H1 (cell line): ENCODE measurements around the gene TNIP1. TPM values are rescaled to one million over a fixed set of nuclear protein-coding genes. Genes with fewer than 3 reads are reported as not detected.

Source experiments
- CTCF ChIA-PET: fragments of 300-600 bp; sonication (Branson Sonifier 250); formaldehyde crosslinking; loops from one replicate; lab custom pipeline; 2021; ENCODE audit not compliant: partially characterized antibody; lab: Charles Lee
- POLR2A ChIA-PET: fragments of 300-600 bp; sonication (Branson Sonifier 250); formaldehyde crosslinking; loops from one replicate; lab custom pipeline; 2021; ENCODE audit warnings: inconsistent platforms; ENCODE audit not compliant: partially characterized antibody; lab: Charles Lee
- DNase-seq, 2 experiments: peaks; one replicate each; pipeline versions ENCODE4 v3.0.0 to v3.0.0-alpha.2; 2010 to 2022; ENCODE audit warnings: low spot score in 2 of 2, low read depth in 1 of 2, mixed read lengths in 1 of 2
- FAIRE-seq: peaks from 2 replicates; lab custom pipeline; 2011; peaks lifted over from hg19 to GRCh38; lab: Jason Lieb, UNC
- H2AFZ ChIP-seq: 2 replicates; pipeline ENCODE4 v1.8.1; 2012; ENCODE audit warnings: low read length, inconsistent platforms
- H2AK5ac ChIP-seq: 2 replicates; pipeline ENCODE4 v1.6.1; 2013; ENCODE audit warnings: low read depth, low read length
- H2BK120ac ChIP-seq: replicated peaks from 2 replicates; pipeline ENCODE3; 2013; ENCODE audit warnings: low read depth, low read length, inconsistent platforms
- H2BK12ac ChIP-seq: 2 replicates; pipeline ENCODE4 v1.6.1; 2013; ENCODE audit warnings: low read depth, low read length
- H2BK15ac ChIP-seq: 2 replicates; pipeline ENCODE4 v1.6.1; 2013; ENCODE audit warnings: low read length
- H2BK20ac ChIP-seq: 2 replicates; pipeline ENCODE4 v1.6.1; 2013; ENCODE audit warnings: low read length
- H2BK5ac ChIP-seq: 2 replicates; pipeline ENCODE4 v1.6.1; 2013; ENCODE audit warnings: low read depth, low read length
- H3K14ac ChIP-seq: 2 replicates; pipeline ENCODE4 v1.6.1; 2013; ENCODE audit warnings: inconsistent platforms; ENCODE audit not compliant: insufficient read length
- H3K18ac ChIP-seq: 2 replicates; pipeline ENCODE4 v1.6.1; 2013; ENCODE audit warnings: low read length; ENCODE audit errors: extremely low read depth
- H3K23ac ChIP-seq: 2 replicates; pipeline ENCODE4 v1.6.1; 2013; ENCODE audit warnings: inconsistent platforms; ENCODE audit not compliant: insufficient read length
- H3K23me2 ChIP-seq: 2 replicates; pipeline ENCODE4 v1.6.1; 2013; ENCODE audit warnings: low read depth, low read length
- H3K27ac ChIP-seq: 2 replicates; pipeline ENCODE4 v1.6.1; 2011; ENCODE audit warnings: low read depth, low read length, inconsistent platforms
- H3K27me3 ChIP-seq, 4 experiments: replicated peaks in 1 of 4; 1 replicate in 1 of 4; 2 replicates in 3 of 4; pipeline versions ENCODE4 v1.6.1 to v1.8.1; 2011 to 2013; ENCODE audit warnings: low read length in 3 of 4, mild to moderate bottlenecking in 3 of 4, inconsistent platforms in 2 of 4, mixed read lengths in 2 of 4, moderate library complexity in 1 of 4; ENCODE audit not compliant: control insufficient read depth in 3 of 4, insufficient read depth in 3 of 4; ENCODE audit errors: extremely low read depth in 1 of 4
- H3K36me3 ChIP-seq, 4 experiments: 2 replicates each; pipeline versions ENCODE4 v1.6.1 to v1.8.1; 2011 to 2013; ENCODE audit warnings: mild to moderate bottlenecking in 4 of 4, low read length in 3 of 4, moderate library complexity in 2 of 4, control low read depth in 1 of 4, inconsistent platforms in 1 of 4; ENCODE audit not compliant: insufficient read depth in 4 of 4, control insufficient read depth in 2 of 4
- H3K4ac ChIP-seq: replicated peaks from 2 replicates; pipeline ENCODE3; 2013; ENCODE audit warnings: low read length, low read depth, mixed read lengths, inconsistent platforms; ENCODE audit not compliant: insufficient read length
- H3K4me1 ChIP-seq, 4 experiments: replicated peaks in 1 of 4; 1 replicate in 1 of 4; 2 replicates in 3 of 4; pipeline versions ENCODE4 v1.6.1 to v1.8.1; 2011 to 2013; ENCODE audit warnings: low read length in 3 of 4, inconsistent platforms in 2 of 4, mixed read lengths in 1 of 4; ENCODE audit not compliant: insufficient read depth in 4 of 4, control insufficient read depth in 3 of 4
- H3K4me2 ChIP-seq, 2 experiments: 2 replicates each; pipeline versions ENCODE4 v1.6.1 to v1.8.1; 2011 to 2013; ENCODE audit warnings: low read depth in 2 of 2, low read length in 2 of 2, control low read depth in 1 of 2, inconsistent platforms in 1 of 2, mild to moderate bottlenecking in 1 of 2; ENCODE audit not compliant: insufficient read depth in 1 of 2
- H3K4me3 ChIP-seq, 4 experiments: fragments of 200-600, 300-600 bp in 1 of 4; sonication (generic), shearing (Covaris generic), sonication (Bioruptor Twin) in 1 of 4; 2 replicates each; pipeline versions ENCODE4 v1.5.1 to v1.8.1; 2011 to 2016; ENCODE audit warnings: low read length in 4 of 4, low read depth in 3 of 4, control low read depth in 2 of 4, inconsistent platforms in 2 of 4, mild to moderate bottlenecking in 2 of 4, mixed read lengths in 1 of 4, moderate library complexity in 1 of 4; ENCODE audit not compliant: insufficient read depth in 2 of 4; ENCODE audit errors: extremely low read depth in 1 of 4
- H3K56ac ChIP-seq: replicated peaks from 2 replicates; pipeline ENCODE3; 2013; ENCODE audit warnings: low read depth, mild to moderate bottlenecking, mixed read lengths, low read length, inconsistent platforms; ENCODE audit not compliant: insufficient read length
- H3K79me1 ChIP-seq: 2 replicates; pipeline ENCODE4 v1.6.1; 2013; ENCODE audit warnings: low read depth, low read length, control low read depth
- H3K79me2 ChIP-seq, 2 experiments: 2 replicates each; pipeline versions ENCODE4 v1.6.1 to v1.8.1; 2012 to 2013; ENCODE audit warnings: low read length in 2 of 2, mild to moderate bottlenecking in 2 of 2, inconsistent platforms in 1 of 2; ENCODE audit not compliant: insufficient read depth in 2 of 2, control insufficient read depth in 1 of 2
- H3K9ac ChIP-seq, 4 experiments: replicated peaks in 1 of 4; 1 replicate in 1 of 4; 2 replicates in 3 of 4; pipeline versions ENCODE4 v1.6.1 to v1.8.1; 2011 to 2013; ENCODE audit warnings: low read depth in 3 of 4, low read length in 3 of 4, control low read depth in 2 of 4, mild to moderate bottlenecking in 2 of 4, moderate library complexity in 2 of 4, inconsistent platforms in 1 of 4; ENCODE audit errors: extremely low read depth in 1 of 4
- H3K9me3 ChIP-seq, 2 experiments: 2 replicates each; pipeline versions ENCODE4 v1.6.1 to v1.8.1; 2012 to 2013; ENCODE audit warnings: mild to moderate bottlenecking in 2 of 2, moderate library complexity in 2 of 2, control low read depth in 1 of 2, inconsistent platforms in 1 of 2, low read depth in 1 of 2, low read length in 1 of 2, mixed read lengths in 1 of 2; ENCODE audit not compliant: insufficient read depth in 2 of 2
- H4K20me1 ChIP-seq, 2 experiments: replicated peaks in 1 of 2; 2 replicates each; pipeline versions ENCODE3 to v1.8.1; 2011 to 2013; ENCODE audit warnings: inconsistent platforms in 2 of 2, low read length in 2 of 2, mild to moderate bottlenecking in 1 of 2; ENCODE audit not compliant: insufficient read depth in 2 of 2, control insufficient read depth in 1 of 2
- H4K5ac ChIP-seq: 2 replicates; pipeline ENCODE4 v1.6.1; 2013; ENCODE audit warnings: low read length, low read depth, mixed read lengths, inconsistent platforms; ENCODE audit not compliant: insufficient read length
- H4K8ac ChIP-seq: 2 replicates; pipeline ENCODE4 v1.8.0; 2013; ENCODE audit warnings: mild to moderate bottlenecking, moderate library complexity, low read length, inconsistent platforms; ENCODE audit not compliant: insufficient read depth; ENCODE audit errors: extremely low read depth
- H4K91ac ChIP-seq: replicated peaks from 2 replicates; pipeline ENCODE3; 2013; ENCODE audit warnings: low read length, mixed read lengths, inconsistent platforms; ENCODE audit not compliant: insufficient read length
- CBX8 ChIP-seq: fragments of 300-800, 300-1000 bp; sonication (generic); IDR thresholded peaks from 2 replicates; pipeline ENCODE4 v1.7.1; 2016; ENCODE audit warnings: low read depth, low read length, borderline replicate concordance
- GABPA ChIP-seq: IDR thresholded peaks from 2 replicates; pipeline ENCODE4 v1.6.1; 2011; ENCODE audit warnings: mild to moderate bottlenecking, low read length, moderate library complexity, borderline replicate concordance; ENCODE audit not compliant: insufficient read depth
- GTF2F1 ChIP-seq: IDR thresholded peaks from 2 replicates; pipeline ENCODE4 v1.6.1; 2012; ENCODE audit warnings: low read depth, low read length, improper control_type of control experiment, borderline replicate concordance
- KDM1A ChIP-seq: fragments of 200-600, 300-600 bp; sonication (generic); IDR thresholded peaks from 2 replicates; pipeline ENCODE4 v1.7.1; 2016; ENCODE audit warnings: mild to moderate bottlenecking, low read length, borderline replicate concordance
- MAFK ChIP-seq: IDR thresholded peaks from 2 replicates; pipeline ENCODE4 v1.6.1; 2012; ENCODE audit warnings: low read depth, mild to moderate bottlenecking, improper control_type of control experiment, low read length
- NANOG ChIP-seq: IDR thresholded peaks from 2 replicates; pipeline ENCODE4 v1.6.1; 2011; ENCODE audit warnings: low read length, low read depth, mild to moderate bottlenecking, inconsistent platforms; ENCODE audit not compliant: insufficient read depth, poor library complexity, severe bottlenecking
- RNF2 ChIP-seq: fragments of 200-900, 300-1000 bp; sonication (generic); IDR thresholded peaks from 2 replicates; pipeline ENCODE4 v1.7.1; 2016; ENCODE audit warnings: borderline replicate concordance, low read depth, mild to moderate bottlenecking, antibody characterized with exemption, low read length; ENCODE audit not compliant: poor library complexity, severe bottlenecking; ENCODE audit errors: missing control alignments
- RXRA ChIP-seq: IDR thresholded peaks from 2 replicates; pipeline ENCODE4 v1.6.1; 2011; ENCODE audit warnings: low read depth, mild to moderate bottlenecking, low read length, moderate library complexity; ENCODE audit not compliant: insufficient read depth
- SIRT6 ChIP-seq: IDR thresholded peaks from one replicate; pipeline ENCODE4 v1.7.1; 2012; ENCODE audit warnings: low read length, inconsistent platforms
- SP1 ChIP-seq: IDR thresholded peaks from 2 replicates; pipeline ENCODE4 v1.6.1; 2011; ENCODE audit warnings: low read depth, low read length
- SP2 ChIP-seq: IDR thresholded peaks from 2 replicates; pipeline ENCODE4 v1.6.1; 2012; ENCODE audit warnings: mild to moderate bottlenecking, low read length, inconsistent platforms
- SP4 ChIP-seq: IDR thresholded peaks from 2 replicates; pipeline ENCODE4 v1.6.1; 2012; ENCODE audit warnings: low read length, inconsistent platforms
- SRF ChIP-seq: IDR thresholded peaks from 2 replicates; pipeline ENCODE4 v1.6.1; 2011; ENCODE audit warnings: mild to moderate bottlenecking, low read depth, low read length, moderate library complexity
- WGBS, 2 experiments: shearing (Covaris generic) in 1 of 2; methylation state at CpG; one replicate each; pipeline versions ENCODE4 v1.1.6 to v1.1.7; 2013 to 2015; ENCODE audit warnings: low lambda C conversion rate in 2 of 2, mixed read lengths in 2 of 2, inconsistent platforms in 1 of 2, low coverage in 1 of 2, missing lambda C conversion rate in 1 of 2; ENCODE audit not compliant: insufficient replicate concordance in 2 of 2, insufficient coverage in 1 of 2, insufficient read length in 1 of 2; ENCODE audit errors: extremely low coverage in 1 of 2, missing lambda C conversion rate in 1 of 2; 5-methylcytosine and 5-hydroxymethylcytosine counted together
- polyA plus RNA-seq, 7 experiments: library from polyadenylated mRNA; depleted of rRNA in 3 of 7; stranded (reverse) in 5 of 7; unstranded in 2 of 7; fragments of >200 nt in 5 of 7; fragments of 200-250 nt in 2 of 7; gene quantifications; 1 replicate in 5 of 7; 2 replicates in 1 of 7; 4 replicates in 1 of 7; pipeline versions ENCODE4 v1.2.1 to v1.2.3, GENCODE V29; 2011 to 2013; ENCODE audit warnings: missing spikeins in 2 of 7, mixed read lengths in 2 of 7
- total RNA-seq: library from RNA; stranded (reverse); fragmentation: NEBNext Ultra II Directional; extraction: Animal tissue kit (Norgen Biotek cat#: 25700); gene quantifications from 2 replicates; pipeline ENCODE4 v1.2.1, GENCODE V29; 2021

Gene TNIP1
- total and polyA plus RNA-seq, 2 of the 8 experiments (the other 6 are each of a cell fraction or from before 2014, with no cell fraction given), result 14.2 to 31.9 TPM

DNA sequence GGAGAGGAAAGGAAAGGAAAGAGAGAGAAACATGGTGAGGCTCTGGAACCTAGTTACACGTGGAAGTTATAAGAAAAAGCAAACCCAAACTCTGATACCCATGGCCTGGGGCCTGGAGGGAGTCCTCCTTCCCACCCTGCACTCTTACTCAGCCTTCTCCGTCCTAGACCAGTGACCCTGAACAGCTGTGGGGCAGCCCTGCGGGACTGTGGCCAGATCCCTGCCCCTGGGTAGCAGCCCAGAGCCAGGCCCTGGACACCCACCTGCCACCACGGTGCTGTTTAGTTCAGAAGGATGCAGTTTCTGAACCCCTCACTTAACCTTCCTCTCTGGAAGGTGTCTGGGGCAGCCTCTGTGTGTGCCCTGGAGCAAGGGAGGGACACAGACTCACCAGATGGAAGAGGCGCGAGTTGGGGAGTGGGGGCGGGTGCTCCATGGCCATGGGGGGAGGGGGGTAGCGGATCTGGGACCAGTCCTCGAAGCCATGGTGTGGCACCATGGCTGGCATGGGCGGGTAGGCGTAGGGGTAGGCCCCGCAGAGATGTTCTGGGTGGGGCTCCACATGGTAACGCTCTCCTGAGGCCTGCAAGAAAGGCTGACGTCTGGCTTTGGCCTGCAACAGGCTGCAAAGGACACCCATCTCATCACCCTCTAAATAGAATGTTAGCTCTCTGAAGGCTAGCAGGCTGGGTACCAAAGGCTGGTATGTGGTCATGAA, 47.5 kb downstream of the TNIP1 start:
- Histone ChIP-seq H3K4me2 (no peak overlapping the region), H3K23ac (no peak overlapping the region), H2AK5ac (no peak overlapping the region), H2AFZ (no peak overlapping the region), H2BK120ac (no peak overlapping the region), H3K4me1 (no peaks in the 10 kb centered on the region), H3K56ac (no peak overlapping the region), H2BK12ac (no peak overlapping the region), H3K4ac (no peak overlapping the region), H4K20me1 (peaks cover 0 to 5% of the 10 kb centered on the region in 2 experiments), H4K8ac (no peak overlapping the region), H3K9ac (no peak overlapping the region), H3K9me3 (no peaks in the 10 kb centered on the region), H3K27ac (no peak overlapping the region), H2BK5ac (no peak overlapping the region), H4K5ac (no peak overlapping the region), H3K14ac (no peak overlapping the region), H3K79me1 (no peaks in the 10 kb centered on the region), H3K4me3 (no peak overlapping the region), H3K27me3 (no peaks in the 10 kb centered on the region), H3K23me2 (no peaks in the 10 kb centered on the region), H2BK15ac (no peak overlapping the region), H3K36me3 (peaks cover 2 to 13% (median 8%) of the 10 kb centered on the region in 4 experiments; a peak in 3 of 8 replicates), H3K18ac (no peak overlapping the region), H4K91ac (no peak overlapping the region), H3K79me2 (no peaks in the 10 kb centered on the region), H2BK20ac (no peak overlapping the region)
- ChIA-PET POLR2A (interaction anchor here (1.0 kb wide), 1 partner anchor 13 kb away, joined by 3 read pairs; the partner anchor contains the start of gene GPX3), CTCF (interaction anchor here (1.1 to 10.2 kb wide), 5 partner anchors 12 to 414 kb away, joined by 3 to 157 read pairs (median 4); partner anchors contain the start of gene SLC36A1)
- TF ChIP-seq MAFK (no peak), NANOG (no peak), SRF (no peak), SIRT6 (no peak), SP1 (no peak), SP4 (no peak), SP2 (no peak), GTF2F1 (no peak), CBX8 (no peak), RNF2 (no peak), RXRA (no peak), KDM1A (no peak), GABPA (no peak)
- no peak for FAIRE-seq
- 91% methylated on average over 13 of the region's 14 CpGs; no CpG with 5 or more reads in 1 of the 2 experiments for WGBS, 2 experiments
- no peak for DNase-seq
